Liver (tissue), 9 donors: ENCODE measurements around the gene HSD17B13. TPM values are rescaled to one million over a fixed set of nuclear protein-coding genes. Genes with fewer than 3 reads are reported as not detected.

Experiments
- DNase-seq: peaks from one replicate; pipeline ENCODE4 v3.0.0-alpha.2; 2017; ENCODE audit warnings: low spot score
- H3K27ac ChIP-seq, 2 donors: one replicate each; pipeline ENCODE4 v1.7.0; 2013; ENCODE audit warnings: inconsistent platforms in 2 of 2, low read length in 2 of 2, control low read depth in 1 of 2, low read depth in 1 of 2, mild to moderate bottlenecking in 1 of 2
- H3K27me3 ChIP-seq, 4 donors: one replicate each; pipeline versions ENCODE4 v1.6.1 to v1.7.0; 2013; ENCODE audit warnings: low read length in 3 of 4, inconsistent platforms in 1 of 4, mild to moderate bottlenecking in 1 of 4, moderate library complexity in 1 of 4; ENCODE audit not compliant: control insufficient read depth in 4 of 4, insufficient read depth in 4 of 4
- H3K36me3 ChIP-seq, 4 donors: one replicate each; pipeline versions ENCODE4 v1.6.1 to v1.7.0; 2013; ENCODE audit warnings: low read length in 3 of 4, mild to moderate bottlenecking in 3 of 4, low read depth in 1 of 4, moderate library complexity in 1 of 4; ENCODE audit not compliant: control insufficient read depth in 4 of 4, insufficient read depth in 3 of 4
- H3K4me1 ChIP-seq, 4 donors: one replicate each; pipeline versions ENCODE4 v1.6.1 to v1.7.0; 2013; ENCODE audit warnings: low read length in 3 of 4, mild to moderate bottlenecking in 3 of 4, moderate library complexity in 1 of 4; ENCODE audit not compliant: control insufficient read depth in 4 of 4, insufficient read depth in 4 of 4
- H3K4me3 ChIP-seq, 3 donors: one replicate each; pipeline versions ENCODE4 v1.6.1 to v1.7.0; 2013; ENCODE audit warnings: low read length in 3 of 3, control low read depth in 1 of 3, low read depth in 1 of 3, mild to moderate bottlenecking in 1 of 3
- H3K9ac ChIP-seq, 2 donors: one replicate each; pipeline ENCODE4 v1.7.0; 2013; ENCODE audit warnings: low read length in 2 of 2, mild to moderate bottlenecking in 2 of 2, moderate library complexity in 2 of 2, control low read depth in 1 of 2, low read depth in 1 of 2
- H3K9me3 ChIP-seq, 4 donors: one replicate each; pipeline versions ENCODE4 v1.6.1 to v1.7.0; 2013; ENCODE audit warnings: low read length in 3 of 4; ENCODE audit not compliant: control insufficient read depth in 4 of 4
- EGR1 ChIP-seq, 2 donors: IDR thresholded peaks; 2 replicates each; pipeline ENCODE4 v1.6.1; 2016 to 2018; ENCODE audit warnings: antibody characterized with exemption in 2 of 2, low read depth in 2 of 2
- FOXA2 ChIP-seq: IDR thresholded peaks from 2 replicates; pipeline ENCODE4 v1.6.1; 2016; ENCODE audit warnings: antibody characterized with exemption
- GABPA ChIP-seq, 2 donors: IDR thresholded peaks in 1 of 2; conservative IDR thresholded peaks in 1 of 2; 2 replicates each; pipeline ENCODE4 v1.6.1; 2016; ENCODE audit warnings: antibody characterized with exemption in 2 of 2, mild to moderate bottlenecking in 1 of 2, moderate library complexity in 1 of 2
- HNF4A ChIP-seq, 2 donors: conservative IDR thresholded peaks; 2 replicates each; pipeline ENCODE4 v1.6.1; 2016; ENCODE audit warnings: antibody characterized with exemption in 2 of 2, mild to moderate bottlenecking in 2 of 2
- JUND ChIP-seq, 2 donors: IDR thresholded peaks; 2 replicates each; pipeline ENCODE4 v1.6.1; 2016; ENCODE audit warnings: antibody characterized with exemption in 2 of 2
- MAX ChIP-seq: IDR thresholded peaks from 2 replicates; pipeline ENCODE4 v1.6.1; 2016; ENCODE audit warnings: antibody characterized with exemption
- NR2F2 ChIP-seq: IDR thresholded peaks from 2 replicates; pipeline ENCODE4 v1.6.1; 2016; ENCODE audit warnings: antibody characterized with exemption
- RAD21 ChIP-seq, 2 donors: IDR thresholded peaks; 2 replicates each; pipeline ENCODE4 v1.6.1; 2016; ENCODE audit warnings: antibody characterized with exemption in 2 of 2, mild to moderate bottlenecking in 2 of 2
- RXRA ChIP-seq, 2 donors: IDR thresholded peaks; 2 replicates each; pipeline ENCODE4 v1.6.1; 2017 to 2018; ENCODE audit warnings: antibody characterized with exemption in 2 of 2, mild to moderate bottlenecking in 1 of 2
- SP1 ChIP-seq: IDR thresholded peaks from 2 replicates; pipeline ENCODE4 v1.6.1; 2018; ENCODE audit warnings: antibody characterized with exemption, mild to moderate bottlenecking
- YY1 ChIP-seq: IDR thresholded peaks from 2 replicates; pipeline ENCODE4 v1.6.1; 2016; ENCODE audit warnings: antibody characterized with exemption, mild to moderate bottlenecking
- WGBS: extraction: QIAGEN DNeasy Blood & Tissue Kit; methylation state at CpG from one replicate; pipeline ENCODE4 v1.1.7; 2013; 5-methylcytosine and 5-hydroxymethylcytosine counted together
- polyA plus RNA-seq, 2 donors: library from polyadenylated mRNA; stranded (reverse) in 1 of 2; unstranded in 1 of 2; fragments of 200-250 nt in 1 of 2; fragments of >200 nt in 1 of 2; fragmentation: Nextera tagmentation in 1 of 2; extraction: Ambion mirVana in 1 of 2; gene quantifications; one replicate each; pipeline versions ENCODE4 v1.2.1 to v1.2.3, GENCODE V29; 2013 to 2015
- total RNA-seq, 2 donors: library from RNA; depleted of rRNA; stranded (reverse); fragments of >200 nt; gene quantifications; one replicate each; pipeline ENCODE4 v1.2.3, GENCODE V29; 2014
- TF ChIP-seq, protein P1 (sequence below): IDR thresholded peaks from 2 replicates; pipeline ENCODE4 v1.6.1; 2016; ENCODE audit warnings: antibody characterized with exemption
- TF ChIP-seq, protein P2 (sequence below): IDR thresholded peaks from 2 replicates; pipeline ENCODE4 v1.6.1; 2016; ENCODE audit warnings: antibody characterized with exemption, mild to moderate bottlenecking
- TF ChIP-seq, protein P3 (sequence below): fragments of 150-350 bp; IDR thresholded peaks from 2 replicates; pipeline ENCODE4 v1.5.1; 2017; ENCODE audit warnings: improper control_type of control experiment, low read depth, low read length; ENCODE audit not compliant: missing input control
- donor health status: healthy.
- donor health status: healthy.
- donor health status: healthy.
- donor health status: healthy.
- donor health status: healthy.

The HSD17B13 gene
- total and polyA plus RNA-seq, 4 donors, result 0.09 to 61.7 (median 22.8) TPM

GRCh38 chr4:87306056-87306455 lies 16.6 kb downstream of the HSD17B13 start (continued):
- TF ChIP-seq MAX (no peak), HNF4A (conservative IDR thresholded peaks at IDR 0.05) (no peak), GABPA (IDR thresholded peaks at IDR 0.05 in 1 of 2, conservative IDR thresholded peaks at IDR 0.05 in 1 of 2) (no peak), YY1 (no peak)
- TF ChIP-seq, protein P1, sequence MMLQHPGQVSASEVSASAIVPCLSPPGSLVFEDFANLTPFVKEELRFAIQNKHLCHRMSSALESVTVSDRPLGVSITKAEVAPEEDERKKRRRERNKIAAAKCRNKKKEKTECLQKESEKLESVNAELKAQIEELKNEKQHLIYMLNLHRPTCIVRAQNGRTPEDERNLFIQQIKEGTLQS, result no peak

- no peak for TF ChIP-seq RXRA (IDR thresholded peaks at IDR 0.05)
- no peak for TF ChIP-seq FOXA2
- TF ChIP-seq MAX, result no peak
- TF ChIP-seq NR2F2, result no peak
- TF ChIP-seq EGR1 (IDR thresholded peaks at IDR 0.05; ENCODE audit: low read depth in 2 of 2), result no peak
- no peak for TF ChIP-seq RAD21 (IDR thresholded peaks at IDR 0.05)
- TF ChIP-seq JUND (IDR thresholded peaks at IDR 0.05), result no peak
- TF ChIP-seq SP1, result no peak
- TF ChIP-seq, protein P1, result no peak
- Histone ChIP-seq H3K27me3 (no peaks in the 10 kb centered on the region), H3K4me3 (no peak overlapping the region), H3K4me1 (no peaks in the 10 kb centered on the region), H3K27ac (no peak overlapping the region), H3K9ac (no peak overlapping the region), H3K9me3 (no peaks in the 10 kb centered on the region), H3K36me3 (peaks cover 0 to 44% (median 27%) of the 10 kb centered on the region in 4 donors)
- 96% methylated on average over 7 of the region's 7 CpGs for WGBS
- no peak for DNase-seq
Measured at GRCh38 chr4:87305562-87305961, 17.1 kb downstream of the HSD17B13 start.

GRCh38 chr4:87304745-87305432 lies 17.8 kb downstream of the HSD17B13 start:
- TF ChIP-seq, protein P2, sequence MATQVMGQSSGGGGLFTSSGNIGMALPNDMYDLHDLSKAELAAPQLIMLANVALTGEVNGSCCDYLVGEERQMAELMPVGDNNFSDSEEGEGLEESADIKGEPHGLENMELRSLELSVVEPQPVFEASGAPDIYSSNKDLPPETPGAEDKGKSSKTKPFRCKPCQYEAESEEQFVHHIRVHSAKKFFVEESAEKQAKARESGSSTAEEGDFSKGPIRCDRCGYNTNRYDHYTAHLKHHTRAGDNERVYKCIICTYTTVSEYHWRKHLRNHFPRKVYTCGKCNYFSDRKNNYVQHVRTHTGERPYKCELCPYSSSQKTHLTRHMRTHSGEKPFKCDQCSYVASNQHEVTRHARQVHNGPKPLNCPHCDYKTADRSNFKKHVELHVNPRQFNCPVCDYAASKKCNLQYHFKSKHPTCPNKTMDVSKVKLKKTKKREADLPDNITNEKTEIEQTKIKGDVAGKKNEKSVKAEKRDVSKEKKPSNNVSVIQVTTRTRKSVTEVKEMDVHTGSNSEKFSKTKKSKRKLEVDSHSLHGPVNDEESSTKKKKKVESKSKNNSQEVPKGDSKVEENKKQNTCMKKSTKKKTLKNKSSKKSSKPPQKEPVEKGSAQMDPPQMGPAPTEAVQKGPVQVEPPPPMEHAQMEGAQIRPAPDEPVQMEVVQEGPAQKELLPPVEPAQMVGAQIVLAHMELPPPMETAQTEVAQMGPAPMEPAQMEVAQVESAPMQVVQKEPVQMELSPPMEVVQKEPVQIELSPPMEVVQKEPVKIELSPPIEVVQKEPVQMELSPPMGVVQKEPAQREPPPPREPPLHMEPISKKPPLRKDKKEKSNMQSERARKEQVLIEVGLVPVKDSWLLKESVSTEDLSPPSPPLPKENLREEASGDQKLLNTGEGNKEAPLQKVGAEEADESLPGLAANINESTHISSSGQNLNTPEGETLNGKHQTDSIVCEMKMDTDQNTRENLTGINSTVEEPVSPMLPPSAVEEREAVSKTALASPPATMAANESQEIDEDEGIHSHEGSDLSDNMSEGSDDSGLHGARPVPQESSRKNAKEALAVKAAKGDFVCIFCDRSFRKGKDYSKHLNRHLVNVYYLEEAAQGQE, result no peak
- TF ChIP-seq, protein P3, sequence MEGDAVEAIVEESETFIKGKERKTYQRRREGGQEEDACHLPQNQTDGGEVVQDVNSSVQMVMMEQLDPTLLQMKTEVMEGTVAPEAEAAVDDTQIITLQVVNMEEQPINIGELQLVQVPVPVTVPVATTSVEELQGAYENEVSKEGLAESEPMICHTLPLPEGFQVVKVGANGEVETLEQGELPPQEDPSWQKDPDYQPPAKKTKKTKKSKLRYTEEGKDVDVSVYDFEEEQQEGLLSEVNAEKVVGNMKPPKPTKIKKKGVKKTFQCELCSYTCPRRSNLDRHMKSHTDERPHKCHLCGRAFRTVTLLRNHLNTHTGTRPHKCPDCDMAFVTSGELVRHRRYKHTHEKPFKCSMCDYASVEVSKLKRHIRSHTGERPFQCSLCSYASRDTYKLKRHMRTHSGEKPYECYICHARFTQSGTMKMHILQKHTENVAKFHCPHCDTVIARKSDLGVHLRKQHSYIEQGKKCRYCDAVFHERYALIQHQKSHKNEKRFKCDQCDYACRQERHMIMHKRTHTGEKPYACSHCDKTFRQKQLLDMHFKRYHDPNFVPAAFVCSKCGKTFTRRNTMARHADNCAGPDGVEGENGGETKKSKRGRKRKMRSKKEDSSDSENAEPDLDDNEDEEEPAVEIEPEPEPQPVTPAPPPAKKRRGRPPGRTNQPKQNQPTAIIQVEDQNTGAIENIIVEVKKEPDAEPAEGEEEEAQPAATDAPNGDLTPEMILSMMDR, result no peak
- no peak for TF ChIP-seq EGR1 (IDR thresholded peaks at IDR 0.05; ENCODE audit: low read depth in 2 of 2)
- WGBS, result 88% methylated on average over 10 of the region's 10 CpGs
- H3K4me3 ChIP-seq, result no peak overlapping the region
- peaks cover 0 to 39% (median 27%) of the 10 kb centered on the region in 4 donors for H3K36me3 ChIP-seq
- no peaks in the 10 kb centered on the region for H3K27me3 ChIP-seq
- H3K27ac ChIP-seq, result no peak overlapping the region
- no peaks in the 10 kb centered on the region for H3K9me3 ChIP-seq
- DNase-seq, result no peak
- H3K9ac ChIP-seq, result no peak overlapping the region
- H3K4me1 ChIP-seq, result peaks cover 0 to 3% (median 0%) of the 10 kb centered on the region in 4 donors
